ENCODE results near the gene ALX4. TPM values are rescaled to one million over a fixed set of nuclear protein-coding genes. Genes with fewer than 3 reads are reported as not detected.

Gene ALX4
- total and polyA plus RNA-seq, 2 of the 8 experiments (the other 6 are each of a cell fraction or from before 2014, with no cell fraction given): not detected

DNA sequence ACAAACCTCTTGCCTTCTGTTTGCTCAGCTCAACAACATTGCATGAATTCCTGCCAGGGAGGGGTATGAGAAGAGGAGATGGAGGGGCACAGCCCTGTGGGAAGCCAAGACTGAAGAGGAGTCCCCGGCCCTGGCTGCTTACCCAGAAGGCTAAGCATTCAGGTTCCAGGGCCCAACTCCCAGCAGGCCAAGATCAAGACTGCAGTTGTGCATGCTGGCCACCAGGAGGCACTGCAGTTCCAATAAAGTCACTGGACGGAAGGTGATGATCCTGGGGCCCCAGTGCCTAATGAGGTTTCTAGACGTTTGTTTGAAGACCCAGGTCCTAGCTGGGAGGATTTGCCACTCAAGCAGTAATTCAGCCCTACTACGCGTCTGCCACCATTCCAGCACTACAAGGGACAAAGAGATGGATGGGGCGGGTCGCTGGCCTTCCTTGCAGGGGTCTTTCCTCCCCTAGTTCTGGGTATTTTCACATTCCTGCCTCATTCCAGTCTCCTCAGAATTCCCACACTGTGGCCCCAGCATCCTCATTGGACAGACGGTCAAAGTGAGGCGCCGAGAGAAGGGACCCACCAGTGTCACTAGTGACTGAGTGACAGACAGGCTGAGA, 23.6 kb downstream of the ALX4 start (continued):
- no peak for TF ChIP-seq RBBP5 (IDR thresholded peaks at IDR 0.05; ENCODE audit: borderline replicate concordance, low read depth, low read length)
- TF ChIP-seq SRF (IDR thresholded peaks at IDR 0.05; ENCODE audit: low read depth, low read length): no peak
- TF ChIP-seq KDM1A (IDR thresholded peaks at IDR 0.05; ENCODE audit: borderline replicate concordance, low read length): no peak
- TF ChIP-seq RAD21 (IDR thresholded peaks at IDR 0.05 in 1 of 2, conservative IDR thresholded peaks at IDR 0.05 in 1 of 2; ENCODE audit: low read depth in 2 of 2, low read length in 2 of 2): peak; percentile 96 to 98
- TF ChIP-seq, protein P1, sequence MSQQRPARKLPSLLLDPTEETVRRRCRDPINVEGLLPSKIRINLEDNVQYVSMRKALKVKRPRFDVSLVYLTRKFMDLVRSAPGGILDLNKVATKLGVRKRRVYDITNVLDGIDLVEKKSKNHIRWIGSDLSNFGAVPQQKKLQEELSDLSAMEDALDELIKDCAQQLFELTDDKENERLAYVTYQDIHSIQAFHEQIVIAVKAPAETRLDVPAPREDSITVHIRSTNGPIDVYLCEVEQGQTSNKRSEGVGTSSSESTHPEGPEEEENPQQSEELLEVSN (IDR thresholded peaks at IDR 0.05): no peak
- TF ChIP-seq, protein P2, sequence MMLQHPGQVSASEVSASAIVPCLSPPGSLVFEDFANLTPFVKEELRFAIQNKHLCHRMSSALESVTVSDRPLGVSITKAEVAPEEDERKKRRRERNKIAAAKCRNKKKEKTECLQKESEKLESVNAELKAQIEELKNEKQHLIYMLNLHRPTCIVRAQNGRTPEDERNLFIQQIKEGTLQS (IDR thresholded peaks at IDR 0.05; ENCODE audit: insufficient read depth, low read depth, low read length): no peak
- no peak for TF ChIP-seq TBP (IDR thresholded peaks at IDR 0.05; ENCODE audit: low read depth, low read length)
- TF ChIP-seq POLR2A (IDR thresholded peaks at IDR 0.05; ENCODE audit: control extremely low read depth in 1 of 2, low read depth in 2 of 2, low read length in 2 of 2): no peak
- no peak for TF ChIP-seq ZNF274 (IDR thresholded peaks at IDR 0.05; ENCODE audit: borderline replicate concordance, extremely low read depth, low read length)
- TF ChIP-seq ASH2L (IDR thresholded peaks at IDR 0.05; ENCODE audit: low read length): no peak
- TF ChIP-seq YY1 (IDR thresholded peaks at IDR 0.05; ENCODE audit: low read depth, low read length): 0 out of 2 replicates have a peak, but pooled peaks have one; percentile 48
- no peak for TF ChIP-seq JUN (IDR thresholded peaks at IDR 0.05; ENCODE audit: low read depth, low read length)
- TF ChIP-seq RXRA (IDR thresholded peaks at IDR 0.05; ENCODE audit: insufficient read depth, low read depth, low read length): no peak
